ENCODE data around the gene DDA1.

Gene DDA1

DNA sequence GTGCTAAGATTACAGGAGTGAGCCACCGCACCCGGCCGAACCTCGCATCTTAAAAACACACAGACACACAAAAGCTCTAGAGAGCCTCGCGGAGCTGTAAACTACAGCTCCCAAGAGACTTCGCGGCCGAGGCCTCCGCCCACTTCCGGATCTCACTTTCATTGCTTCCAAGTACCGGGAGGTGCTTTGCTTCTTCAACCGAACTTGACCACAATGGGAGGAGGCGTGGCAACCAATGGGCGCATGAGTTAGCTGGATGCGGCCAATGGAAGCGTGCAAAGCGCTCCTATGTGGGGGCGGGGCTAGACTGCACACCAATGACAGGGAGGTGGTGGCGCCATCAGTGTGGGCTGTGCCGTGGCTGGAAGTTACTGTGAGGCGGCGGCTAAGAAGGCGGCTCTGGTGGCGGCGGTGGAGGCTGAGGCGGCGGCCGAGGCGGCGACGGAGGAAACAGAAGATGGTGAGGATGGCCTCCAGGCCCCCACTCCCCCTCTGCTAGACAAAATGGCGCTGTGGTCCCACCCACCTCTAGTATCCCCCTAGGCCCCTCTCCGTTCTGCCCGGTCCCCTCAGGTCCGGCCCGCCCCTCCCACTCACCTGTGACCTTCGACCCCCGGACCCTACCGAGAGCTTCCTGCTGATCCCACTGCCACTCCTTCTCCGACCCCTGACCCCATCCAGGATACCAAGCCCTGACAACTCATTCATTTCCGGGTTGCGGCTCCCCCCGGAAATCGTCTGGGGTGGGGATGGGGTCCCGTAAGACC is at the start of gene DDA1:
DDA1 (plus strand) TSS at position 366 of the 767 bp plus-strand sequence; CDS start at position 458, 92 bp downstream.
- no peak within 1 kb of the TSS for H3K27ac ChIP-seq (ENCODE audit: low read length)
- H3K36me3 ChIP-seq (replicated peaks; ENCODE audit: insufficient read depth, low read length), result 0 out of 2 replicates have a peak, but pooled peaks cover under 1% of the 10 kb centered on the region
- H2AFZ ChIP-seq (ENCODE audit: low read length), result peak within 1 kb of the TSS; percentile 11; the same call in 1 of the 2 replicates
- peaks cover 66% of the 10 kb centered on the region for H3K79me2 ChIP-seq (ENCODE audit: low read length)
- peaks cover 23% of the 10 kb centered on the region for H3F3A ChIP-seq (ENCODE audit: insufficient read depth, low read length)
- H3K4me1 ChIP-seq (ENCODE audit: low read length), result peaks cover 14% of the 10 kb centered on the region
- H4K20me1 ChIP-seq (ENCODE audit: insufficient read depth, low read length), result no peaks in the 10 kb centered on the region
- no peaks in the 10 kb centered on the region for H3K27me3 ChIP-seq (replicated peaks; ENCODE audit: insufficient read depth, low read length)
- H3K9me2 ChIP-seq (replicated peaks; ENCODE audit: insufficient read depth, low read length), result no peaks in the 10 kb centered on the region
- no peak for TF ChIP-seq EZH2phosphoT487 (IDR thresholded peaks at IDR 0.05; ENCODE audit: low read length)
- TF ChIP-seq, protein P1, sequence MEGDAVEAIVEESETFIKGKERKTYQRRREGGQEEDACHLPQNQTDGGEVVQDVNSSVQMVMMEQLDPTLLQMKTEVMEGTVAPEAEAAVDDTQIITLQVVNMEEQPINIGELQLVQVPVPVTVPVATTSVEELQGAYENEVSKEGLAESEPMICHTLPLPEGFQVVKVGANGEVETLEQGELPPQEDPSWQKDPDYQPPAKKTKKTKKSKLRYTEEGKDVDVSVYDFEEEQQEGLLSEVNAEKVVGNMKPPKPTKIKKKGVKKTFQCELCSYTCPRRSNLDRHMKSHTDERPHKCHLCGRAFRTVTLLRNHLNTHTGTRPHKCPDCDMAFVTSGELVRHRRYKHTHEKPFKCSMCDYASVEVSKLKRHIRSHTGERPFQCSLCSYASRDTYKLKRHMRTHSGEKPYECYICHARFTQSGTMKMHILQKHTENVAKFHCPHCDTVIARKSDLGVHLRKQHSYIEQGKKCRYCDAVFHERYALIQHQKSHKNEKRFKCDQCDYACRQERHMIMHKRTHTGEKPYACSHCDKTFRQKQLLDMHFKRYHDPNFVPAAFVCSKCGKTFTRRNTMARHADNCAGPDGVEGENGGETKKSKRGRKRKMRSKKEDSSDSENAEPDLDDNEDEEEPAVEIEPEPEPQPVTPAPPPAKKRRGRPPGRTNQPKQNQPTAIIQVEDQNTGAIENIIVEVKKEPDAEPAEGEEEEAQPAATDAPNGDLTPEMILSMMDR (IDR thresholded peaks at IDR 0.05; ENCODE audit: low read length), result no peak
- no peak for TF ChIP-seq EZH2 (optimal IDR thresholded peaks at IDR 0.05; ENCODE audit: low read depth, low read length)
- H3K9me3 ChIP-seq (replicated peaks; ENCODE audit: insufficient read depth, low read length), result no peaks in the 10 kb centered on the region
- DNase-seq, result peak; percentile 100
- H3K4me2 ChIP-seq (ENCODE audit: low read depth, low read length), result peak within 1 kb of the TSS; percentile 89
- peak within 1 kb of the TSS; percentile 94 for H3K4me3 ChIP-seq (ENCODE audit: low read length)
- H3K9ac ChIP-seq (ENCODE audit: low read length), result peak within 1 kb of the TSS; percentile 83

DNA sequence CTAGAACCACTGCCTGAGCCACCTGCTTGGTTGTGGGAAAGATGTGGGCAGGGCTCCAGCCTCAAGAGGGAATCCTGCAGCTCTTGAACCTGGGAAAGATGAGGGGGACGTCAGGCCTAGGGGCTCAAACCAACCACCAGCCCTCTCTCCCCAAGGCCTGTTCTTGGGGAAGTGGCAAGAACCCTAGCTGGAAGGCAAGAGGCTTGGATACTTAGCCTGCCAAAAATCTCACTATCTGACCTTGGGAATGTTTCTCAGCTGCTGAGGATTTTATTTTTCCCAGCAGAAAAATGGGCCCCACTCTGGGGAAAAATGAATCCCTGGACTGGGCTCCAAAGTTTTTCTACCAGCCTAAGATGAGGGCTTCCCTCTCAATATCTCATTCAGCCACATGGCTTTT is 49.4 kb upstream of the DDA1 start:
- TF ChIP-seq EZH2 (optimal IDR thresholded peaks at IDR 0.05; ENCODE audit: low read depth, low read length) (no peak), EZH2phosphoT487 (IDR thresholded peaks at IDR 0.05; ENCODE audit: low read length) (no peak)
- TF ChIP-seq, protein P1 (IDR thresholded peaks at IDR 0.05; ENCODE audit: low read length), result no peak
- H3K4me1 ChIP-seq (ENCODE audit: low read length), result no peaks in the 10 kb centered on the region
- no peak overlapping the region for H3K9ac ChIP-seq (ENCODE audit: low read length)
- H3K9me2 ChIP-seq (replicated peaks; ENCODE audit: insufficient read depth, low read length), result no peaks in the 10 kb centered on the region
- H3K4me2 ChIP-seq (ENCODE audit: low read depth, low read length), result no peak overlapping the region
- no peak overlapping the region for H3K27ac ChIP-seq (ENCODE audit: low read length)
- DNase-seq, result no peak
- no peaks in the 10 kb centered on the region for H3F3A ChIP-seq (ENCODE audit: insufficient read depth, low read length)
- H4K20me1 ChIP-seq (ENCODE audit: insufficient read depth, low read length), result no peaks in the 10 kb centered on the region
- H3K9me3 ChIP-seq (replicated peaks; ENCODE audit: insufficient read depth, low read length), result no peaks in the 10 kb centered on the region
- no peaks in the 10 kb centered on the region for H3K79me2 ChIP-seq (ENCODE audit: low read length)
- no peak overlapping the region for H3K4me3 ChIP-seq (ENCODE audit: low read length)
- no peaks in the 10 kb centered on the region for H3K36me3 ChIP-seq (replicated peaks; ENCODE audit: insufficient read depth, low read length)
- peaks cover 19% of the 10 kb centered on the region for H3K27me3 ChIP-seq (replicated peaks; ENCODE audit: insufficient read depth, low read length)
- H2AFZ ChIP-seq (ENCODE audit: low read length), result no peak overlapping the region

DNA sequence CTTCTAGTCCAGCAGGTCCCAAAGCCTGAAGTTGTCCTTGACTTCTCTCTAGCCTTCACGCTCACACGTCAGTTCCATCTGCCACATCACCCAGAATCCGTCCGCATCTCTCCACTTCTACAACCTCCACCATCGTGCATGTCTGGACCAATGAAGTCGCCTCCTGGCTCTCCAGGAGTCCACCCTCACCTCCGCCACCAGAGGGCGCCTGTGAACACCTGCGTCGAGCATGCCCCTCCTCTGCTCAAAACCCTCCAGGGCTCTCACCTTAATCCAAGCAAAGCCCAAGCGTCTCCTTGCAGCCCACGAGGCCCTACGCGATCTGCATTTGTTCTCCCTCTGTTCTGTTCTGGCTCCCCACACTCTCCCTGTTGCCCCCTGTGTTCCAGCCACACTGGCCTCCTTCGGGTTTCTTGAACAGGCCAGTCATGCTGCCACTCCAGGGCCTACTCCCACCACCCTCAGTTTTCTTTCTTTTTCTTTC is 48.5 kb upstream of the DDA1 start:
- Histone ChIP-seq H3K4me1 (ENCODE audit: low read length) (peaks cover under 1% of the 10 kb centered on the region; the same call in 1 of the 2 replicates), H4K20me1 (ENCODE audit: insufficient read depth, low read length) (no peaks in the 10 kb centered on the region), H3K9ac (ENCODE audit: low read length) (peak overlapping the region; percentile 15; the same call in 1 of the 2 replicates), H3K9me3 (replicated peaks; ENCODE audit: insufficient read depth, low read length) (no peaks in the 10 kb centered on the region), H3K79me2 (ENCODE audit: low read length) (no peaks in the 10 kb centered on the region), H3K9me2 (replicated peaks; ENCODE audit: insufficient read depth, low read length) (no peaks in the 10 kb centered on the region), H3K27me3 (replicated peaks; ENCODE audit: insufficient read depth, low read length) (peaks cover 9% of the 10 kb centered on the region), H3K4me3 (ENCODE audit: low read length) (no peak overlapping the region), H3K27ac (ENCODE audit: low read length) (no peak overlapping the region), H3F3A (ENCODE audit: insufficient read depth, low read length) (no peaks in the 10 kb centered on the region), H3K4me2 (ENCODE audit: low read depth, low read length) (peak overlapping the region; percentile 12; the same call in 1 of the 2 replicates), H2AFZ (ENCODE audit: low read length) (peak overlapping the region; percentile 32; the same call in 1 of the 2 replicates), H3K36me3 (replicated peaks; ENCODE audit: insufficient read depth, low read length) (no peaks in the 10 kb centered on the region)
- peak; percentile 89 for DNase-seq
- no peak for TF ChIP-seq EZH2 (optimal IDR thresholded peaks at IDR 0.05; ENCODE audit: low read depth, low read length)
- TF ChIP-seq, protein P1 (IDR thresholded peaks at IDR 0.05; ENCODE audit: low read length), result peak; percentile 97
